VCaP (cell line): ENCODE results near the gene TENT5C.

Experiments used
- H3K27ac ChIP-seq: fragments of 450-650 bp; 2 replicates; pipeline ENCODE4 v1.5.1; 2017
- TF ChIP-seq, protein P1 (sequence below): fragments of 450-650 bp; conservative IDR thresholded peaks from 2 replicates; pipeline ENCODE4 v1.5.1; 2017; ENCODE audit warnings: mild to moderate bottlenecking, moderate library complexity

The TENT5C gene

DNA sequence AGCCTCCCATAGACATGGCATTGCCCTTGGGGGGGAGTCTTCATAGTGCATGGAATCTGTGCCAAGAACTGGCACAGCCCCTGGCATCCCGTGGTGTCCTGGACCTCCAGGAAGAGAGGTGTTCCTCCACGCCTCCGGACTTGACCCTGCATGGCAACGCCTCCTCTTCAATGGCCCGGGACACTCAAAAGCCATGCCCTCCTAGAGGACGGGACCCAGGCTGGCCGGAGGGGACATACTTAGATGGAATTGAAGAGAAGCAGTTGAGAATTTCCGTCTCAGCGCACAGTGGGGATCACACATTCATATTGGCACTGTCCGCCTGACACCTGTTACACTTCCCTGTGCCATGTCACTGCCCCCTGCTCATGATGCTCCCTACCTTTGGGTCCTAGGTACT is 38.4 kb upstream of the TENT5C start:
- H3K27ac ChIP-seq = no peak overlapping the region

DNA sequence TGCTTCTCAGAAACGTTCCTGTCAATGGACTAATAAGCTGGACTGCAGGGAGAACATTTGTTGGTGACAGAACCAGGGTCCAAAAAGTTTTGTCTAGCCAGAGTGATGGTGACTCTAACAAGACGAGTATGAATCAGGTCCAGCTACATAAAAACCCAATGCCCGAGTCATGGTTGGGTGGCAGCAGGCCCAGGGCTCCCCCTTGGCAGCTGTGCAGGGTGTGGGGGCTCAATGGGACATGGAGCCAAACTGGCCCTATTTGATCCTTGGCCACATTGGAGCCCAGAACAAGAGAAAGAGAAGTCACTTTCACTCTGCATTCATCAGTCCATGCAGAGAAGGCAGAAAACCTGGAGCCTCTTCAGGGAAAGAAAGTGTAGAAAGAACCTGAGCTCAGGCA is 37.9 kb upstream of the TENT5C start:
- H3K27ac ChIP-seq = no peak overlapping the region
- TF ChIP-seq, protein P1, sequence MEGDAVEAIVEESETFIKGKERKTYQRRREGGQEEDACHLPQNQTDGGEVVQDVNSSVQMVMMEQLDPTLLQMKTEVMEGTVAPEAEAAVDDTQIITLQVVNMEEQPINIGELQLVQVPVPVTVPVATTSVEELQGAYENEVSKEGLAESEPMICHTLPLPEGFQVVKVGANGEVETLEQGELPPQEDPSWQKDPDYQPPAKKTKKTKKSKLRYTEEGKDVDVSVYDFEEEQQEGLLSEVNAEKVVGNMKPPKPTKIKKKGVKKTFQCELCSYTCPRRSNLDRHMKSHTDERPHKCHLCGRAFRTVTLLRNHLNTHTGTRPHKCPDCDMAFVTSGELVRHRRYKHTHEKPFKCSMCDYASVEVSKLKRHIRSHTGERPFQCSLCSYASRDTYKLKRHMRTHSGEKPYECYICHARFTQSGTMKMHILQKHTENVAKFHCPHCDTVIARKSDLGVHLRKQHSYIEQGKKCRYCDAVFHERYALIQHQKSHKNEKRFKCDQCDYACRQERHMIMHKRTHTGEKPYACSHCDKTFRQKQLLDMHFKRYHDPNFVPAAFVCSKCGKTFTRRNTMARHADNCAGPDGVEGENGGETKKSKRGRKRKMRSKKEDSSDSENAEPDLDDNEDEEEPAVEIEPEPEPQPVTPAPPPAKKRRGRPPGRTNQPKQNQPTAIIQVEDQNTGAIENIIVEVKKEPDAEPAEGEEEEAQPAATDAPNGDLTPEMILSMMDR = no peak

More for the DNA sequence above, 38.4 kb upstream of the TENT5C start:
- TF ChIP-seq, protein P1 = no peak

DNA sequence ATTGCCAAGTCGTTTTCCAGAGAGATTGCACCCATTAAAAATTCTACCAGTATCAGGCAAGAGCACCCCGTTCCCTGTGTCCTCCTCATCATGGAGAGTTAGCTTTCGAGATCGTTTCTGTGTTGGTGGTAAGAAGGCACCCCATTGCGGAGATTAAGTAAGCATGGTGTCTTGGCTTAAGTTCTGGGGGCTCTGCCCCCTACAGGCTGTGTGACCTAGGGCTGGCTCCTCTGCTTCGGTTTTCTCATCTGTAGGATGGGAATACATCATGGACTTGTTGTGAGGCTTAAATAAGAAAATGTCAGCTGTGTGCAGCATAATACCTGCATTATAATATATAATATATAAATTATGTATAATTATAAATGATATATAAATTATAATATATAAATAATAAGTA is 36.8 kb upstream of the TENT5C start:
- H3K27ac ChIP-seq = peak overlapping the region; percentile 71; the same call in 1 of the 2 replicates
- TF ChIP-seq, protein P1 = no peak

DNA sequence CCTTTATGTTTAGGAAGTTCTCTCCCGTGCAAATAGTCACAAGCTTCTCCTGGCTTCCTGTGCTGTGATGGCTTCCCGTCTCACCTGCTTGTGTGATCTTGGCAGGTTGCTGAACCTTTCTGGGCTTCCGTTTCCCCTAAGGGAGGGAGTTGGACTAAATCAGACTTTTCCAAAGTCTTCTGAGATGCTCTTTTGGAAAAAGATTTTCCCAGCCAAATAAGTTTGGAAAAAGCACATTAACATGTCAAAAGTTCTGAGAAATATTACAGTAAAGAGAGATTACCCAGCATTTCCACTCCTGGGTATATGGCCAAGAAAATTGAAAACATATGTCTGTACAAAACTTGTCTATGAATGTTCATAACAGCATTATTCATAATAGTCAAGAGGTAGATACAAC is 36.0 kb upstream of the TENT5C start:
- H3K27ac ChIP-seq = peak overlapping the region; percentile 71
- TF ChIP-seq, protein P1 = no peak

DNA sequence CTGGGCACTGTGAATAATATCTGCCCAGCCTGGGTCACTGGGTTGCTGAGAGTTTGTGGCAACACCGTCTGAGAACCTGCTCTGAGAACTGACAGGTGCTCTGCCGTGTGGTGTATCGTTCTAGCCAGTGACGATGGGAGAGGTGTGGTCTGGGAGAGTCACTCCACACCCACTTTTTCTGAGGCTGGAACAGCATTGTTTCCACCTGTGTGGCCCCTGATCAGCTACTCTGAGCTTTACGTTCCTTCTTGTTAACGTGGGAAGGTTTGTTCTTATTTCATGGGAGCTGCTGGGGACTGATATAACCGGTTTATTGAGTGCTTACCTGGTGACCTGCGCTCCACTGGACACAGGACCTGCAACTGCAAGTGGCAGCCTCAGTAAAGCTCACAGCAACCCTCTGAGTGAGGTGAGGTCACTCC is 34.8 kb upstream of the TENT5C start:
- TF ChIP-seq, protein P1 = no peak
- H3K27ac ChIP-seq = peak overlapping the region; percentile 71

DNA sequence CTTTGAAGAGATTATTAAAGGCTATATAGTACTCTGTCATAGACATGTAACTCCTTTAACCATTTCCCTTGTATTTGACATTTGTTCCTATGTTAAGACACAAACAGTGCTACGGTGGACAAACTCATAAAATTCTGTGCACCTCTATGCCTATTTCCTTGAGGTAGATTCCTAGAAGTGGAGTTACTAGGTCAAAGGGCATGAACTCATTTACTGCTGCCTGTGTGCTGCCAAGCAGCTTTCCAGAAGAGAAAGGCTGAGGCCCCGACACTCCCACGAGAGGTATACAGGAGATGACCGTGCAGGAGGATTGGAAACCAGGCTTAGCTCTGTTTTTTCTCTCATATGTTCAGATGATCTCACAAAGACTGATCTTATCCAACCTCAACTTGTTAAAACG is 34.4 kb upstream of the TENT5C start:
- TF ChIP-seq, protein P1 = no peak
- peak overlapping the region; percentile 71 for H3K27ac ChIP-seq

DNA sequence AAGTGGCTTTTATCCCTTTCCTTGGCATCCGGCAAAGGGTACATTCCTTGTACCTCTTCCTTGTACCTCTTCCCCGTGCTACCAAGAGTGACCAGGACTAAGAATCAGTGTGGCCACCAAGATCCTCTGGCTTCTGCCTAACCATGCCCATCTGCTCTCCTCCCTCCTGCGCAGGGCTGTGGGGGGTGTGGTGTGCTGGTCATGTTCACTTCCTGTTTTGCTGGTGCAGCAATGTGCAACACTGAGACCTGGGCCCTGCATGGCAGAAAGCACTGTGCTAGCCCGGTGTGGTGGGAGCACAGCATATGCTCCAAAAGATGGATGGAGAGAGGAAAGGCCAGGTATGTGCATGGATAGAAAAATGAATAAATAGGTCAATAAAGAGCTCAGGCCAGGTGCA is 33.3 kb upstream of the TENT5C start:
- peak overlapping the region; percentile 71; the same call in 1 of the 2 replicates for H3K27ac ChIP-seq
- TF ChIP-seq, protein P1 = no peak
